Measurements from ENCODE around the gene UBE3D.

Gene UBE3D

DNA sequence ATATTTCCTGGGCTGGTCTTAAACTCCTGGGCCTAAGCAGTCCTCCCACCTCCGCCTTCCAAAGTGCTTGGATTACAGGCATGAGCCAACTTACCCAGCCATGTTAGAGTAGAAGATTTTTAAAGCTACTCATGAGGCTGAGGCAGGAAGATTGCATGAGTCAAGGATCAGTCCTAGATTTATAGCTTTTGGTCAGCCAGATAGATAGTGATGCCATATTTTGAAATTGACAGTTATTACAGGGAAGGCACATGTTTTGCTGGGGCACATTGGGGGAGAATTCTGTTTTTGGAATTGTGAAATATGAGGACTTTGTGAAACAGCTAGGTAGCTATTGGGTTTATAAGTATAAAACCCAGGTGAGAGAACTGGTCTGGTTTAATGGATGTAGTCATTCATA, 42.7 kb upstream of the UBE3D start:
- Histone ChIP-seq H3K9me2 (replicated peaks; ENCODE audit: control insufficient read depth, low read length) (no peaks in the 10 kb centered on the region), H3K79me2 (ENCODE audit: control insufficient read depth, low read length) (no peaks in the 10 kb centered on the region), H3F3A (ENCODE audit: control insufficient read depth, insufficient read depth) (no peaks in the 10 kb centered on the region), H3K4me2 (ENCODE audit: low read length) (no peak overlapping the region), H3K4me3 (ENCODE audit: low read length) (no peak overlapping the region), H3K27me3 (ENCODE audit: control insufficient read depth, low read length) (no peaks in the 10 kb centered on the region), H3K36me3 (ENCODE audit: control insufficient read depth, low read length) (peaks cover 44% of the 10 kb centered on the region), H3K9me3 (ENCODE audit: control insufficient read depth, insufficient read depth, low read length) (no peaks in the 10 kb centered on the region), H4K20me1 (ENCODE audit: control insufficient read depth, insufficient read depth, low read depth, low read length) (no peaks in the 10 kb centered on the region), H3K27ac (ENCODE audit: low read depth, low read length) (no peak overlapping the region), H3K4me1 (ENCODE audit: control insufficient read depth, low read length) (peaks cover 12% of the 10 kb centered on the region)
- TF ChIP-seq, protein P1, sequence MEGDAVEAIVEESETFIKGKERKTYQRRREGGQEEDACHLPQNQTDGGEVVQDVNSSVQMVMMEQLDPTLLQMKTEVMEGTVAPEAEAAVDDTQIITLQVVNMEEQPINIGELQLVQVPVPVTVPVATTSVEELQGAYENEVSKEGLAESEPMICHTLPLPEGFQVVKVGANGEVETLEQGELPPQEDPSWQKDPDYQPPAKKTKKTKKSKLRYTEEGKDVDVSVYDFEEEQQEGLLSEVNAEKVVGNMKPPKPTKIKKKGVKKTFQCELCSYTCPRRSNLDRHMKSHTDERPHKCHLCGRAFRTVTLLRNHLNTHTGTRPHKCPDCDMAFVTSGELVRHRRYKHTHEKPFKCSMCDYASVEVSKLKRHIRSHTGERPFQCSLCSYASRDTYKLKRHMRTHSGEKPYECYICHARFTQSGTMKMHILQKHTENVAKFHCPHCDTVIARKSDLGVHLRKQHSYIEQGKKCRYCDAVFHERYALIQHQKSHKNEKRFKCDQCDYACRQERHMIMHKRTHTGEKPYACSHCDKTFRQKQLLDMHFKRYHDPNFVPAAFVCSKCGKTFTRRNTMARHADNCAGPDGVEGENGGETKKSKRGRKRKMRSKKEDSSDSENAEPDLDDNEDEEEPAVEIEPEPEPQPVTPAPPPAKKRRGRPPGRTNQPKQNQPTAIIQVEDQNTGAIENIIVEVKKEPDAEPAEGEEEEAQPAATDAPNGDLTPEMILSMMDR (IDR thresholded peaks at IDR 0.05; ENCODE audit: low read depth, low read length, poor library complexity, severe bottlenecking): no peak
- no peak for TF ChIP-seq EZH2phosphoT487 (IDR thresholded peaks at IDR 0.05; ENCODE audit: borderline replicate concordance, low read length)

- Histone ChIP-seq H3K9me2 (replicated peaks; ENCODE audit: control insufficient read depth, low read length) (no peaks in the 10 kb centered on the region), H3K4me2 (ENCODE audit: low read length) (no peak overlapping the region), H3K36me3 (ENCODE audit: control insufficient read depth, low read length) (peaks cover 25% of the 10 kb centered on the region), H3K27me3 (ENCODE audit: control insufficient read depth, low read length) (no peaks in the 10 kb centered on the region), H3K79me2 (ENCODE audit: control insufficient read depth, low read length) (peaks cover 21% of the 10 kb centered on the region), H3K27ac (ENCODE audit: low read depth, low read length) (no peak overlapping the region), H3K4me3 (ENCODE audit: low read length) (no peak overlapping the region), H3K9me3 (ENCODE audit: control insufficient read depth, insufficient read depth, low read length) (no peaks in the 10 kb centered on the region), H3K4me1 (ENCODE audit: control insufficient read depth, low read length) (no peaks in the 10 kb centered on the region), H3F3A (ENCODE audit: control insufficient read depth, insufficient read depth) (no peaks in the 10 kb centered on the region), H4K20me1 (ENCODE audit: control insufficient read depth, insufficient read depth, low read depth, low read length) (no peaks in the 10 kb centered on the region)
- TF ChIP-seq, protein P1 (IDR thresholded peaks at IDR 0.05; ENCODE audit: low read depth, low read length, poor library complexity, severe bottlenecking): no peak
- no peak for TF ChIP-seq EZH2phosphoT487 (IDR thresholded peaks at IDR 0.05; ENCODE audit: borderline replicate concordance, low read length)
Observed at GRCh38 chr6:83098589-83098988, 32.9 kb upstream of the UBE3D start.

GRCh38 chr6:83097675-83098074, 32.0 kb upstream of the UBE3D start:
- H3K4me1 ChIP-seq (ENCODE audit: control insufficient read depth, low read length): no peaks in the 10 kb centered on the region
- H3K27ac ChIP-seq (ENCODE audit: low read depth, low read length): no peak overlapping the region
- no peaks in the 10 kb centered on the region for H3K9me3 ChIP-seq (ENCODE audit: control insufficient read depth, insufficient read depth, low read length)
- no peaks in the 10 kb centered on the region for H3F3A ChIP-seq (ENCODE audit: control insufficient read depth, insufficient read depth)
- TF ChIP-seq, protein P1 (IDR thresholded peaks at IDR 0.05; ENCODE audit: low read depth, low read length, poor library complexity, severe bottlenecking): no peak
- TF ChIP-seq EZH2phosphoT487 (IDR thresholded peaks at IDR 0.05; ENCODE audit: borderline replicate concordance, low read length): no peak
- no peaks in the 10 kb centered on the region for H3K9me2 ChIP-seq (replicated peaks; ENCODE audit: control insufficient read depth, low read length)
- no peak overlapping the region for H3K4me3 ChIP-seq (ENCODE audit: low read length)
- no peaks in the 10 kb centered on the region for H4K20me1 ChIP-seq (ENCODE audit: control insufficient read depth, insufficient read depth, low read depth, low read length)
- no peaks in the 10 kb centered on the region for H3K27me3 ChIP-seq (ENCODE audit: control insufficient read depth, low read length)
- H3K4me2 ChIP-seq (ENCODE audit: low read length): no peak overlapping the region
- H3K36me3 ChIP-seq (ENCODE audit: control insufficient read depth, low read length): peaks cover 25% of the 10 kb centered on the region
- peaks cover 29% of the 10 kb centered on the region for H3K79me2 ChIP-seq (ENCODE audit: control insufficient read depth, low read length)

DNA sequence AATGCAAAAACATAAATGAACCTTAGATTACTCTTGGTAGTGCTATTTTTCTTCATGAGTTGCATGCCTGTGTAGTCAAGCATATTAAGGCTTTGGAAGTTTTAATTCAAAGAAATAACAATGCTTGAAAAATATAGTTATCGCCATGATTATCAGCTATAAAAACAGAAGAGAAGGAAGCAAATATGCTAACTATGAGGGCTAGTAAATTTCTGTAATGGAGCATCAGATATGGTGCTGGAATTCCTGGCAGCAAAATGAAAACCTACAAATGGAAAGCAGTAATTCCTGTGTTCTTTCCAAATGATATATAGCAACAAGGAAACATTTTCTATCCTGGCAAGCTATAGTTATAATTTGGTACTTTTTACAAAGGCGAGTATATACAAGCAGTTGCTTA, 31.6 kb upstream of the UBE3D start:
- TF ChIP-seq EZH2phosphoT487 (IDR thresholded peaks at IDR 0.05; ENCODE audit: borderline replicate concordance, low read length): no peak
- TF ChIP-seq, protein P1 (IDR thresholded peaks at IDR 0.05; ENCODE audit: low read depth, low read length, poor library complexity, severe bottlenecking): no peak
- Histone ChIP-seq H3K36me3 (ENCODE audit: control insufficient read depth, low read length) (peaks cover 23% of the 10 kb centered on the region), H3K27ac (ENCODE audit: low read depth, low read length) (no peak overlapping the region), H3K9me3 (ENCODE audit: control insufficient read depth, insufficient read depth, low read length) (no peaks in the 10 kb centered on the region), H3F3A (ENCODE audit: control insufficient read depth, insufficient read depth) (no peaks in the 10 kb centered on the region), H3K79me2 (ENCODE audit: control insufficient read depth, low read length) (peaks cover 34% of the 10 kb centered on the region), H3K27me3 (ENCODE audit: control insufficient read depth, low read length) (no peaks in the 10 kb centered on the region), H3K4me2 (ENCODE audit: low read length) (no peak overlapping the region), H3K4me1 (ENCODE audit: control insufficient read depth, low read length) (no peaks in the 10 kb centered on the region), H4K20me1 (ENCODE audit: control insufficient read depth, insufficient read depth, low read depth, low read length) (no peaks in the 10 kb centered on the region), H3K9me2 (replicated peaks; ENCODE audit: control insufficient read depth, low read length) (no peaks in the 10 kb centered on the region), H3K4me3 (ENCODE audit: low read length) (no peak overlapping the region)
